Cardiac muscle cell (in vitro differentiated cells and primary cell): ENCODE measurements around the gene CCR3. TPM values are rescaled to one million over a fixed set of nuclear protein-coding genes. Genes with fewer than 3 reads are reported as not detected.
A peak's percentile ranks its signal among the peaks of the same experiment; 100 is the strongest.

ENCODE experiments used
- DNase-seq, 2 donors: peaks; one replicate each; pipeline versions ENCODE4 v3.0.0 to v3.0.0-alpha.2; 2010 to 2017; ENCODE audit warnings: low read depth in 1 of 2, low spot score in 1 of 2
- H3K27ac ChIP-seq: fragments of 200-600 bp; sonication (generic); 2 replicates; pipeline ENCODE4 v1.5.1; 2016
- H3K27me3 ChIP-seq: fragments of 200-600 bp; sonication (generic); 2 replicates; pipeline ENCODE4 v1.6.0; 2016; ENCODE audit warnings: control low read depth
- H3K36me3 ChIP-seq: fragments of 200-600 bp; sonication (generic); 2 replicates; pipeline ENCODE4 v1.5.1; 2016; ENCODE audit warnings: control low read depth
- H3K4me1 ChIP-seq: fragments of 200-600 bp; sonication (generic); 2 replicates; pipeline ENCODE4 v1.8.1; 2017; ENCODE audit warnings: low read depth, mild to moderate bottlenecking, mixed run types
- H3K4me3 ChIP-seq: fragments of 200-600 bp; sonication (generic); 2 replicates; pipeline ENCODE4 v1.5.1; 2016; ENCODE audit warnings: mild to moderate bottlenecking
- H3K9me3 ChIP-seq: fragments of 200-600 bp; sonication (generic); 2 replicates; pipeline ENCODE4 v1.5.1; 2017; ENCODE audit warnings: low read depth, mild to moderate bottlenecking, control low read depth
- CTCF ChIP-seq: IDR thresholded peaks from 2 replicates; pipeline ENCODE4 v1.5.1; 2012; ENCODE audit warnings: low read depth, mild to moderate bottlenecking, low read length
- polyA plus RNA-seq: library from polyadenylated mRNA; unstranded; fragments of >200 nt; fragmentation: Nextera tagmentation; extraction: Ambion mirVana; gene quantifications from 2 replicates; pipeline ENCODE4 v1.2.1, GENCODE V29; 2016
- total RNA-seq: library from RNA; depleted of rRNA; stranded (reverse); fragments of >200 nt; gene quantifications from 2 replicates; pipeline ENCODE4 v1.2.3, GENCODE V29; 2016

The CCR3 gene
- total and polyA plus RNA-seq, 2 experiments from 2014 or later, result not detected

- no peak for TF ChIP-seq CTCF
- DNase-seq, result no peak
- H3K27me3 ChIP-seq, result no peaks in the 10 kb centered on the region
Measured at GRCh38 chr3:46221938-46222337, 20.3 kb upstream of the CCR3 start.

GRCh38 chr3:46222435-46223161, 19.7 kb upstream of the CCR3 start:
- H3K27ac ChIP-seq, result no peak overlapping the region
- TF ChIP-seq CTCF, result no peak

More at GRCh38 chr3:46221938-46222337, 20.3 kb upstream of the CCR3 start:
- Histone ChIP-seq H3K4me1 (no peaks in the 10 kb centered on the region), H3K9me3 (no peaks in the 10 kb centered on the region), H3K4me3 (no peak overlapping the region), H3K36me3 (no peaks in the 10 kb centered on the region), H3K27ac (no peak overlapping the region)

GRCh38 chr3:46228260-46229242, 13.7 kb upstream of the CCR3 start:
- H3K4me3 ChIP-seq, result no peak overlapping the region
- no peak overlapping the region for H3K27ac ChIP-seq
- H3K4me1 ChIP-seq, result no peaks in the 10 kb centered on the region
- no peak for TF ChIP-seq CTCF
- DNase-seq, result peak in 1 of 2 donors; percentile 30
- no peaks in the 10 kb centered on the region for H3K27me3 ChIP-seq
- no peaks in the 10 kb centered on the region for H3K9me3 ChIP-seq
- H3K36me3 ChIP-seq, result no peaks in the 10 kb centered on the region

More at GRCh38 chr3:46222435-46223161, 19.7 kb upstream of the CCR3 start:
- DNase-seq, result no peak
- Histone ChIP-seq H3K9me3 (no peaks in the 10 kb centered on the region), H3K4me3 (no peak overlapping the region), H3K27me3 (no peaks in the 10 kb centered on the region), H3K4me1 (no peaks in the 10 kb centered on the region), H3K36me3 (no peaks in the 10 kb centered on the region)

GRCh38 chr3:46231323-46231722, 10.9 kb upstream of the CCR3 start:
- H3K27me3 ChIP-seq, result no peaks in the 10 kb centered on the region

More at GRCh38 chr3:46231323-46231722, 10.9 kb upstream of the CCR3 start:
- H3K4me1 ChIP-seq, result no peaks in the 10 kb centered on the region
- H3K36me3 ChIP-seq, result no peaks in the 10 kb centered on the region
- TF ChIP-seq CTCF, result no peak
- H3K9me3 ChIP-seq, result no peaks in the 10 kb centered on the region
- H3K27ac ChIP-seq, result no peak overlapping the region
- no peak overlapping the region for H3K4me3 ChIP-seq
- no peak for DNase-seq
